Activated CD4-positive, alpha-beta T cell treated with anti-CD3 and anti-CD28 coated beads, Interleukin-2, amount 50 U/mL, for 48 hours (primary cell): ENCODE measurements around the gene SUN2.

Experiments
- DNase-seq, 2 experiments: peaks; one replicate each; pipeline ENCODE4 v3.0.0-alpha.2; 2020

Gene SUN2

GRCh38 chr22:38753948-38754750, 1.6 kb downstream of the SUN2 start:
- peak in 1 of 2 experiments; percentile 59 for DNase-seq

GRCh38 chr22:38751422-38752346, 4.1 kb downstream of the SUN2 start:
- peak; percentile 72 to 79 for DNase-seq

GRCh38 chr22:38751066-38751421, 4.8 kb downstream of the SUN2 start:
- no peak for DNase-seq

- DNase-seq, result no peak
Measured at GRCh38 chr22:38750638-38751037, 5.2 kb downstream of the SUN2 start.

GRCh38 chr22:38750104-38750503, 5.7 kb downstream of the SUN2 start:
- DNase-seq, result no peak

GRCh38 chr22:38748487-38749136, 7.2 kb downstream of the SUN2 start:
- no peak for DNase-seq

GRCh38 chr22:38745676-38746460, 9.9 kb downstream of the SUN2 start:
- no peak for DNase-seq

- no peak for DNase-seq
Measured at GRCh38 chr22:38744981-38745380, 10.8 kb downstream of the SUN2 start.

GRCh38 chr22:38742176-38742942, 13.4 kb downstream of the SUN2 start:
- no peak for DNase-seq

GRCh38 chr22:38741576-38741975, 14.2 kb downstream of the SUN2 start:
- no peak for DNase-seq

- DNase-seq, result no peak
Measured at GRCh38 chr22:38741166-38741565, 14.6 kb downstream of the SUN2 start.

GRCh38 chr22:38740754-38741153, 15.0 kb downstream of the SUN2 start:
- no peak for DNase-seq

- no peak for DNase-seq
Measured at GRCh38 chr22:38740116-38740723, 15.6 kb downstream of the SUN2 start.

- DNase-seq, result no peak
Measured at GRCh38 chr22:38739300-38740055, 16.3 kb downstream of the SUN2 start.

GRCh38 chr22:38738475-38739070, 17.2 kb downstream of the SUN2 start:
- DNase-seq, result no peak

GRCh38 chr22:38737302-38738060, 18.3 kb downstream of the SUN2 start:
- DNase-seq, result no peak

GRCh38 chr22:38736257-38736570, 19.6 kb downstream of the SUN2 start:
- no peak for DNase-seq

- DNase-seq, result no peak
Measured at GRCh38 chr22:38735465-38736256, 20.1 kb downstream of the SUN2 start.

GRCh38 chr22:38735126-38735464, 20.7 kb downstream of the SUN2 start:
- no peak for DNase-seq
